ENCODE results near the gene SHISA5.

DNA sequence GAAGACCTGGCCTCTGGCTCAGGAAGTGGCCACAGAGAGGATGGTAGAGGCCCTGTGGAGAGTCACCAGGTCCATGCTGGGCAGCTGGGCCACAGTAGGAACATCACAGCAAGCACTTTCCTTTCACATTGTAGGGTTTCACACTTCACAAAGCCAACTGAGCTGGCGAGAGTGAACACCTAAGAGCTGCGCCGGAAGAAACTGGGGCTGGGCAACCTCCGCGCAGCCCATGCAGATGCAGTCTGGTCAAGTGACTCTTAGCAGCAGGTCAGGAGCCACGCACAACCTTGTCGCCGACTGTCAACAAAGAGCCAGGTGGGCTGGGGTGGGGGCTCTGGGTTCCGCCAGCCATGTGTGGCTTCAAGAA is 15.3 kb upstream of the SHISA5 start:
- TF ChIP-seq, protein P1, sequence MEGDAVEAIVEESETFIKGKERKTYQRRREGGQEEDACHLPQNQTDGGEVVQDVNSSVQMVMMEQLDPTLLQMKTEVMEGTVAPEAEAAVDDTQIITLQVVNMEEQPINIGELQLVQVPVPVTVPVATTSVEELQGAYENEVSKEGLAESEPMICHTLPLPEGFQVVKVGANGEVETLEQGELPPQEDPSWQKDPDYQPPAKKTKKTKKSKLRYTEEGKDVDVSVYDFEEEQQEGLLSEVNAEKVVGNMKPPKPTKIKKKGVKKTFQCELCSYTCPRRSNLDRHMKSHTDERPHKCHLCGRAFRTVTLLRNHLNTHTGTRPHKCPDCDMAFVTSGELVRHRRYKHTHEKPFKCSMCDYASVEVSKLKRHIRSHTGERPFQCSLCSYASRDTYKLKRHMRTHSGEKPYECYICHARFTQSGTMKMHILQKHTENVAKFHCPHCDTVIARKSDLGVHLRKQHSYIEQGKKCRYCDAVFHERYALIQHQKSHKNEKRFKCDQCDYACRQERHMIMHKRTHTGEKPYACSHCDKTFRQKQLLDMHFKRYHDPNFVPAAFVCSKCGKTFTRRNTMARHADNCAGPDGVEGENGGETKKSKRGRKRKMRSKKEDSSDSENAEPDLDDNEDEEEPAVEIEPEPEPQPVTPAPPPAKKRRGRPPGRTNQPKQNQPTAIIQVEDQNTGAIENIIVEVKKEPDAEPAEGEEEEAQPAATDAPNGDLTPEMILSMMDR (IDR thresholded peaks at IDR 0.05) = no peak
- TF ChIP-seq POLR2AphosphoS5 (IDR thresholded peaks at IDR 0.05) (no peak), POLR2A (IDR thresholded peaks at IDR 0.05) (no peak)
